ENCODE measurements around the gene SLC46A1.

GRCh38 chr17:28443901-28444638 is 38.1 kb upstream of the SLC46A1 start:
- no peak for TF ChIP-seq POLR2A (IDR thresholded peaks at IDR 0.05; ENCODE audit: low read depth)
- no peak for TF ChIP-seq CTCF (IDR thresholded peaks at IDR 0.05)
- TF ChIP-seq POLR2AphosphoS5 (IDR thresholded peaks at IDR 0.05), result no peak

All from esophagus muscularis mucosa (tissue), 3 donors.